Activated CD8-positive, alpha-beta memory T cell treated with anti-CD3 and anti-CD28 coated beads, Interleukin-2, amount 50 U/mL, for 4 hours (primary cell): ENCODE measurements around the gene FAM131A.

Experiments
- DNase-seq: peaks from one replicate; pipeline ENCODE4 v3.0.0-alpha.2; 2020

FAM131A gene

GRCh38 chr3:184337399-184337714 is at the start of gene FAM131A:
Gene FAM131A (plus strand): TSS chr3:184337600. CDS start chr3:184337631, 31 bp downstream.
- no peak for DNase-seq

GRCh38 chr3:184289426-184289938 is 47.9 kb upstream of the FAM131A start:
- DNase-seq = peak; percentile 65

- no peak for DNase-seq
These were observed 47.1 kb upstream of the FAM131A start for GRCh38 chr3:184290331-184290730.

GRCh38 chr3:184291044-184291737 is 46.2 kb upstream of the FAM131A start:
- no peak for DNase-seq

GRCh38 chr3:184291738-184292445 is 45.5 kb upstream of the FAM131A start:
- DNase-seq = no peak

GRCh38 chr3:184295771-184296170 is 41.6 kb upstream of the FAM131A start:
- no peak for DNase-seq

- DNase-seq = no peak
These were observed 40.8 kb upstream of the FAM131A start for GRCh38 chr3:184296616-184297015.

GRCh38 chr3:184298759-184299487 is 38.5 kb upstream of the FAM131A start, which contains the start of gene PSMD2:
Gene PSMD2 (plus strand): TSS chr3:184299241. CDS start chr3:184299267, 26 bp downstream.
- DNase-seq = peak; percentile 98

GRCh38 chr3:184299488-184300377 is 37.7 kb upstream of the FAM131A start:
- no peak for DNase-seq

GRCh38 chr3:184300378-184300720 is 37.1 kb upstream of the FAM131A start:
- no peak for DNase-seq

GRCh38 chr3:184305577-184305976 is 31.8 kb upstream of the FAM131A start:
- no peak for DNase-seq

- no peak for DNase-seq
These were observed 30.9 kb upstream of the FAM131A start for GRCh38 chr3:184306341-184306972.

- DNase-seq = no peak
These were observed 29.5 kb upstream of the FAM131A start for GRCh38 chr3:184307915-184308314.

- DNase-seq = no peak
These were observed 28.7 kb upstream of the FAM131A start for GRCh38 chr3:184308744-184309143.

- DNase-seq = no peak
These were observed 25.8 kb upstream of the FAM131A start for GRCh38 chr3:184311633-184312032.

- peak; percentile 93 for DNase-seq
These were observed 23.1 kb upstream of the FAM131A start, which contains the start of gene EIF4G1 for GRCh38 chr3:184314363-184314699. Gene EIF4G1 (plus strand): TSS chr3:184314606. CDS start chr3:184315797, 1,191 bp downstream.

- DNase-seq = peak; percentile 68
These were observed 22.5 kb upstream of the FAM131A start for GRCh38 chr3:184314700-184315542.

- DNase-seq = no peak
These were observed 21.9 kb upstream of the FAM131A start for GRCh38 chr3:184315543-184315867.

GRCh38 chr3:184315871-184316661 is 21.3 kb upstream of the FAM131A start:
- DNase-seq = no peak

GRCh38 chr3:184316792-184317191 is 20.6 kb upstream of the FAM131A start:
- DNase-seq = no peak
